HepG2 (cell line): ENCODE data around the gene GTF2H4. TPM values are rescaled to one million over a fixed set of nuclear protein-coding genes. Genes with fewer than 3 reads are reported as not detected.

ENCODE experiments used
- AGO1 ChIP-seq: fragments of 200-400 bp; formaldehyde crosslinking; IDR thresholded peaks from 2 replicates; pipeline ENCODE4 v1.6.1; 2017; ENCODE audit warnings: mild to moderate bottlenecking, low read depth, low read length, moderate library complexity; ENCODE audit not compliant: poor library complexity, severe bottlenecking
- AKNA ChIP-seq: sonication (generic); formaldehyde crosslinking; IDR thresholded peaks from 2 replicates; pipeline ENCODE4 v1.4.0; 2020; ENCODE audit warnings: missing genetic modification reagents, borderline replicate concordance
- CREM ChIP-seq, 2 experiments: sonication (generic) in 1 of 2; formaldehyde crosslinking in 1 of 2; IDR thresholded peaks; 2 replicates each; pipeline versions ENCODE4 v1.4.0 to v1.6.1; 2016 to 2020; ENCODE audit warnings: antibody characterized with exemption in 1 of 2, mild to moderate bottlenecking in 1 of 2, missing genetic modification reagents in 1 of 2
- HNF4G ChIP-seq, 2 experiments: sonication (generic) in 1 of 2; formaldehyde crosslinking in 1 of 2; IDR thresholded peaks; 2 replicates each; pipeline versions ENCODE4 v1.4.0 to v1.6.1; 2011 to 2020; ENCODE audit warnings: borderline replicate concordance in 2 of 2, low read depth in 2 of 2, mild to moderate bottlenecking in 2 of 2, low read length in 1 of 2, missing genetic modification reagents in 1 of 2, moderate library complexity in 1 of 2
- KDM5A ChIP-seq: fragments of 200-600 bp; sonication (generic); IDR thresholded peaks from 2 replicates; pipeline ENCODE4 v1.7.0; 2018; ENCODE audit warnings: antibody characterized with exemption, mild to moderate bottlenecking, low read length, borderline replicate concordance
- KMT2B ChIP-seq: IDR thresholded peaks from 2 replicates; pipeline ENCODE4 v1.6.1; 2016; ENCODE audit warnings: missing genetic modification reagents, missing compliant biosample characterization
- MATR3 ChIP-seq: sonication (generic); formaldehyde crosslinking; IDR thresholded peaks from 2 replicates; pipeline ENCODE4 v1.4.0; 2020; ENCODE audit warnings: missing genetic modification reagents
- MIXL1 ChIP-seq: IDR thresholded peaks from 2 replicates; pipeline ENCODE4 v1.6.1; 2016
- NCOA2 ChIP-seq: sonication (generic); formaldehyde crosslinking; IDR thresholded peaks from 2 replicates; pipeline ENCODE4 v1.8.0; 2022; ENCODE audit warnings: inconsistent platforms
- SIX1 ChIP-seq: sonication (generic); formaldehyde crosslinking; IDR thresholded peaks from 2 replicates; pipeline ENCODE4 v1.4.0; 2020; ENCODE audit warnings: missing genetic modification reagents, borderline replicate concordance
- SRY ChIP-seq: sonication (generic); formaldehyde crosslinking; IDR thresholded peaks from 2 replicates; pipeline ENCODE4 v1.8.0; 2022; ENCODE audit warnings: mild to moderate bottlenecking, missing genetic modification reagents
- XRCC5 ChIP-seq: fragments of 200-400 bp; formaldehyde crosslinking; optimal IDR thresholded peaks from 2 replicates; pipeline ENCODE3; 2017; ENCODE audit warnings: mild to moderate bottlenecking, low read length
- ZBTB46 ChIP-seq: sonication (generic); formaldehyde crosslinking; IDR thresholded peaks from 2 replicates; pipeline ENCODE4 v1.4.0; 2020; ENCODE audit warnings: mild to moderate bottlenecking, missing genetic modification reagents, borderline replicate concordance
- ZFP62 ChIP-seq: sonication (generic); formaldehyde crosslinking; IDR thresholded peaks from 2 replicates; pipeline ENCODE4 v1.4.0; 2020; ENCODE audit warnings: missing genetic modification reagents
- ZHX1 ChIP-seq: sonication (generic); formaldehyde crosslinking; IDR thresholded peaks from 2 replicates; pipeline ENCODE4 v1.8.1; 2022; ENCODE audit warnings: low read depth, mild to moderate bottlenecking, missing genetic modification reagents
- ZNF672 ChIP-seq: sonication (generic); formaldehyde crosslinking; IDR thresholded peaks from 2 replicates; pipeline ENCODE4 v1.8.1; 2022; ENCODE audit warnings: missing genetic modification reagents
- ZNF724P ChIP-seq: sonication (generic); formaldehyde crosslinking; IDR thresholded peaks from 2 replicates; pipeline ENCODE4 v1.8.0; 2022; ENCODE audit warnings: missing genetic modification reagents, borderline replicate concordance
- polyA plus RNA-seq, 8 experiments: library from polyadenylated mRNA; depleted of rRNA in 3 of 8; stranded (reverse) in 7 of 8; unstranded in 1 of 8; fragments of >200 nt; fragmentation: Illumina TruSeq in 4 of 8; extraction: Trizol in 4 of 8; gene quantifications; 2 replicates each; pipeline versions ENCODE4 v1.2.1 to v1.2.3, GENCODE V29; 2011 to 2016; ENCODE audit warnings: low read depth in 4 of 8, missing spikeins in 1 of 8, mixed read lengths in 1 of 8; ENCODE audit not compliant: insufficient read depth in 1 of 8
- total RNA-seq, 5 experiments: library from RNA; depleted of rRNA; stranded (reverse); fragments of >200 nt; fragmentation: Illumina TruSeq; extraction: Trizol; gene quantifications; 2 replicates each; pipeline ENCODE4 v1.2.3, GENCODE V29; 2016; ENCODE audit warnings: low read depth in 1 of 5

The GTF2H4 gene
- total and polyA plus RNA-seq, 2 of the 13 experiments (the other 11 are each of a cell fraction or from before 2014, with no cell fraction given) = 15.9 to 49.3 TPM

GRCh38 chr6:30883685-30884520 is 24.1 kb upstream of the GTF2H4 start, which contains the start of gene DDR1 (continued):
- TF ChIP-seq ZFP62 (CRISPR knock-in tag) (no peak), CREM (IDR thresholded peaks at IDR 0.05) (no peak), CREM (CRISPR knock-in tag; IDR thresholded peaks at IDR 0.05) (no peak), ZBTB46 (peak; percentile 50; the same call in 1 of the 2 replicates), SIX1 (no peak), ZHX1 (CRISPR knock-in tag) (no peak), ZNF724P (CRISPR knock-in tag) (no peak), SRY (CRISPR knock-in tag) (no peak), HNF4G (IDR thresholded peaks at IDR 0.05; ENCODE audit: borderline replicate concordance, low read depth, low read length) (peak; percentile 61; the same call in 1 of the 2 replicates), HNF4G (CRISPR knock-in tag; IDR thresholded peaks at IDR 0.05; ENCODE audit: borderline replicate concordance, low read depth) (no peak), MATR3 (no peak), KMT2B (CRISPR knock-in tag) (no peak), ZNF672 (CRISPR knock-in tag) (no peak), AGO1 (no peak), MIXL1 (CRISPR knock-in tag) (no peak), AKNA (no peak), KDM5A (no peak), NCOA2 (CRISPR knock-in tag) (0 out of 2 replicates have a peak, but pooled peaks have one; percentile 19), XRCC5 (peak; percentile 3)
